Smooth muscle cell (in vitro differentiated cells): Measurements from ENCODE around the gene SLC9B1. TPM values are rescaled to one million over a fixed set of nuclear protein-coding genes. Genes with fewer than 3 reads are reported as not detected.

Source experiments
- DNase-seq: peaks from one replicate; lab custom pipeline; 2025; ENCODE audit not compliant: unreplicated experiment; lab: John Stamatoyannopoulos, UW
- H2AFZ ChIP-seq: fragments of 200-600 bp; sonication (generic); 2 replicates; pipeline ENCODE4 v1.6.0; 2016; ENCODE audit warnings: antibody characterized with exemption, low read depth, mild to moderate bottlenecking
- H3F3A ChIP-seq: fragments of 200-600 bp; sonication (generic); 2 replicates; pipeline ENCODE4 v1.6.0; 2017; ENCODE audit warnings: antibody characterized with exemption, low read depth
- H3K27ac ChIP-seq: fragments of 200-600 bp; sonication (generic); 2 replicates; pipeline ENCODE4 v1.5.1; 2016; ENCODE audit warnings: low read depth, mild to moderate bottlenecking
- H3K27me3 ChIP-seq: fragments of 200-600 bp; sonication (generic); 2 replicates; pipeline ENCODE4 v1.6.1; 2016; ENCODE audit warnings: low read depth, mild to moderate bottlenecking
- H3K36me3 ChIP-seq: fragments of 200-600 bp; sonication (generic); 2 replicates; pipeline ENCODE4 v1.5.1; 2016; ENCODE audit warnings: low read depth
- H3K4me1 ChIP-seq: fragments of 200-600 bp; sonication (generic); 2 replicates; pipeline ENCODE4 v1.5.1; 2016; ENCODE audit warnings: low read depth
- H3K4me2 ChIP-seq: fragments of 200-600 bp; sonication (generic); 2 replicates; pipeline ENCODE4 v1.6.0; 2016; ENCODE audit warnings: mild to moderate bottlenecking
- H3K4me3 ChIP-seq: fragments of 200-600 bp; sonication (generic); 2 replicates; pipeline ENCODE4 v1.5.1; 2016; ENCODE audit warnings: mild to moderate bottlenecking
- H3K79me2 ChIP-seq: fragments of 200-600 bp; sonication (generic); 2 replicates; pipeline ENCODE4 v1.6.0; 2016; ENCODE audit warnings: low read depth, mild to moderate bottlenecking
- H3K9ac ChIP-seq: fragments of 200-600 bp; sonication (generic); 2 replicates; pipeline ENCODE4 v1.6.0; 2016; ENCODE audit warnings: low read depth
- H3K9me3 ChIP-seq: fragments of 200-600 bp; sonication (generic); replicated peaks from 2 replicates; pipeline ENCODE4 v1.5.1; 2016; ENCODE audit warnings: low read depth
- H4K20me1 ChIP-seq: fragments of 200-600 bp; sonication (generic); 2 replicates; pipeline ENCODE4 v1.6.0; 2016; ENCODE audit warnings: low read depth
- CTCF ChIP-seq: fragments of 200-600 bp; sonication (generic); IDR thresholded peaks from 2 replicates; pipeline ENCODE4 v1.5.1; 2017; ENCODE audit warnings: borderline replicate concordance, mild to moderate bottlenecking, antibody characterized with exemption; ENCODE audit not compliant: insufficient read depth, poor library complexity, severe bottlenecking
- WGBS: methylation state at CpG from one replicate; pipeline ENCODE4 v1.1.7; 2016; ENCODE audit warnings: low lambda C conversion rate; 5-methylcytosine and 5-hydroxymethylcytosine counted together
- polyA plus RNA-seq: library from polyadenylated mRNA; unstranded; fragments of >200 nt; fragmentation: Nextera tagmentation; extraction: Ambion mirVana; gene quantifications from 2 replicates; pipeline ENCODE4 v1.2.1, GENCODE V29; 2016
- total RNA-seq: library from RNA; depleted of rRNA; stranded (reverse); fragments of >200 nt; gene quantifications from 2 replicates; pipeline ENCODE4 v1.2.3, GENCODE V29; 2014

SLC9B1 gene
- total RNA-seq (not detected in 2 replicates), polyA plus RNA-seq (0.38 TPM in 1 of 2 replicates, not detected in the other)

GRCh38 chr4:103019308-103020124, at the start of gene SLC9B1:
Gene SLC9B1 (minus strand): TSS chr4:103019705. CDS start chr4:102991711, 27,994 bp downstream.
- H3K27ac ChIP-seq, result no peak within 1 kb of the TSS
- no peaks in the 10 kb centered on the region for H4K20me1 ChIP-seq
- H3K27me3 ChIP-seq, result no peaks in the 10 kb centered on the region
- no peak within 1 kb of the TSS for H2AFZ ChIP-seq
- no peaks in the 10 kb centered on the region for H3K9me3 ChIP-seq
- H3K9ac ChIP-seq, result no peak within 1 kb of the TSS
- H3K79me2 ChIP-seq, result no peaks in the 10 kb centered on the region
- no peak within 1 kb of the TSS for H3K4me3 ChIP-seq
- TF ChIP-seq CTCF, result no peak
- no peaks in the 10 kb centered on the region for H3F3A ChIP-seq
- DNase-seq, result no peak
- no peak within 1 kb of the TSS for H3K4me2 ChIP-seq
- WGBS, result 95% methylated on average over 45 of the region's 46 CpGs
- no peaks in the 10 kb centered on the region for H3K36me3 ChIP-seq
- no peaks in the 10 kb centered on the region for H3K4me1 ChIP-seq

GRCh38 chr4:103067841-103068547, 48.5 kb upstream of the SLC9B1 start:
- H3K9me3 ChIP-seq, result no peaks in the 10 kb centered on the region
- no peaks in the 10 kb centered on the region for H3K4me1 ChIP-seq
- TF ChIP-seq CTCF, result no peak
- no peak overlapping the region for H3K9ac ChIP-seq
- H2AFZ ChIP-seq, result no peak overlapping the region
- H3K36me3 ChIP-seq, result peaks cover 3% of the 10 kb centered on the region
- no peak overlapping the region for H3K4me2 ChIP-seq
- no peak overlapping the region for H3K4me3 ChIP-seq
- H3K27me3 ChIP-seq, result no peaks in the 10 kb centered on the region
- DNase-seq, result no peak
- WGBS, result 92% methylated on average over 2 of the region's 2 CpGs
- no peaks in the 10 kb centered on the region for H4K20me1 ChIP-seq
- H3K27ac ChIP-seq, result no peak overlapping the region
- no peaks in the 10 kb centered on the region for H3F3A ChIP-seq
- H3K79me2 ChIP-seq, result no peaks in the 10 kb centered on the region

- Histone ChIP-seq H3K36me3 (peaks cover 1% of the 10 kb centered on the region), H3K79me2 (no peaks in the 10 kb centered on the region), H2AFZ (no peak overlapping the region), H3K4me1 (no peaks in the 10 kb centered on the region), H3K9me3 (no peaks in the 10 kb centered on the region), H4K20me1 (no peaks in the 10 kb centered on the region), H3K27ac (no peak overlapping the region), H3K4me2 (no peak overlapping the region), H3K27me3 (no peaks in the 10 kb centered on the region), H3K4me3 (no peak overlapping the region), H3F3A (no peaks in the 10 kb centered on the region), H3K9ac (no peak overlapping the region)
- no peak for DNase-seq
- WGBS, result 98% methylated on average over 2 of the region's 2 CpGs
- no peak for TF ChIP-seq CTCF
These were observed 41.1 kb upstream of the SLC9B1 start for GRCh38 chr4:103060453-103061148.
